Activated CD4-positive, alpha-beta memory T cell treated with anti-CD3 and anti-CD28 coated beads for 36 hours (primary cell): ENCODE measurements around the gene SERPINB4. TPM values are rescaled to one million over a fixed set of nuclear protein-coding genes. Genes with fewer than 3 reads are reported as not detected.

Source experiments
- CTCF ChIA-PET: fragments of 350-600 bp; sonication (Branson Sonifier 250); formaldehyde crosslinking; loops from one replicate; lab custom pipeline; 2021; ENCODE audit warnings: antibody characterized with exemption, inconsistent platforms; lab: Charles Lee
- POLR2A ChIA-PET: fragments of 350-600 bp; sonication (Branson Sonifier 250); formaldehyde crosslinking; loops from one replicate; lab custom pipeline; 2021; ENCODE audit warnings: antibody characterized with exemption; lab: Charles Lee
- DNase-seq: peaks from one replicate; pipeline ENCODE4 v3.0.0-alpha.2; 2020
- H3K27ac Mint-ChIP-seq: one replicate; pipeline ENCODE4 v1.8.0; 2021; ENCODE audit warnings: mixed read lengths
- H3K27me3 Mint-ChIP-seq: one replicate; pipeline ENCODE4 v1.8.0; 2021; ENCODE audit warnings: mixed read lengths
- H3K36me3 Mint-ChIP-seq: one replicate; pipeline ENCODE4 v1.8.0; 2021; ENCODE audit warnings: mixed read lengths
- H3K4me1 Mint-ChIP-seq: one replicate; pipeline ENCODE4 v1.8.0; 2021; ENCODE audit warnings: low read depth, mixed read lengths
- H3K4me3 Mint-ChIP-seq: one replicate; pipeline ENCODE4 v1.8.0; 2021; ENCODE audit warnings: mild to moderate bottlenecking, mixed read lengths
- H3K9me3 Mint-ChIP-seq: one replicate; pipeline ENCODE4 v1.8.0; 2021; ENCODE audit warnings: mixed read lengths
- intact Hi-C: fragments of 100-400 bp; cut with micrococcal nuclease; formaldehyde crosslinking; loops from one replicate; pipeline ENCODE4 v1.15.1; 2023
- total RNA-seq, 2 experiments: library from RNA; stranded (reverse); gene quantifications; one replicate each; pipeline ENCODE4 v1.2.3, GENCODE V29; 2021

SERPINB4 gene
- total RNA-seq, 2 experiments from 2014 or later = not detected

DNA sequence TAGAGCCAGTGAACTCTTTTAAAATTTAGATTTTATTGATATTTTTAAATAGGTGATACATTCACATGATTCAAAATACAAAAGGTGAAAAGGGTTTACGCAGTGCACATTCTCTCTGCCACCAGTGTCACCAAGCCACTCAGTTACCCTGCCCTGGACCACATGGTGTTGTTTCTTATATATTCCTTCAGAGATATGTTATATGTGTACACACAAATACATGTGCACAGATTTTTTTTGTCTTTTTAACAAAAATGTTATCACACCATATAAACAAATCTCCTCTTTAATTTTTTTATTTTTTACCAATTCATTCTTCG is 26.2 kb downstream of the SERPINB4 start:
- intact Hi-C loops = no loop called here
- H3K9me3 Mint-ChIP-seq = peaks cover 7% of the 10 kb centered on the region
- no peaks in the 10 kb centered on the region for H3K27me3 Mint-ChIP-seq
- no peaks in the 10 kb centered on the region for H3K36me3 Mint-ChIP-seq
- no peak overlapping the region for H3K4me3 Mint-ChIP-seq
- H3K4me1 Mint-ChIP-seq = no peaks in the 10 kb centered on the region
- CTCF ChIA-PET = no interaction called here
- no peak for DNase-seq
- POLR2A ChIA-PET = no interaction called here
- H3K27ac Mint-ChIP-seq = no peak overlapping the region

DNA sequence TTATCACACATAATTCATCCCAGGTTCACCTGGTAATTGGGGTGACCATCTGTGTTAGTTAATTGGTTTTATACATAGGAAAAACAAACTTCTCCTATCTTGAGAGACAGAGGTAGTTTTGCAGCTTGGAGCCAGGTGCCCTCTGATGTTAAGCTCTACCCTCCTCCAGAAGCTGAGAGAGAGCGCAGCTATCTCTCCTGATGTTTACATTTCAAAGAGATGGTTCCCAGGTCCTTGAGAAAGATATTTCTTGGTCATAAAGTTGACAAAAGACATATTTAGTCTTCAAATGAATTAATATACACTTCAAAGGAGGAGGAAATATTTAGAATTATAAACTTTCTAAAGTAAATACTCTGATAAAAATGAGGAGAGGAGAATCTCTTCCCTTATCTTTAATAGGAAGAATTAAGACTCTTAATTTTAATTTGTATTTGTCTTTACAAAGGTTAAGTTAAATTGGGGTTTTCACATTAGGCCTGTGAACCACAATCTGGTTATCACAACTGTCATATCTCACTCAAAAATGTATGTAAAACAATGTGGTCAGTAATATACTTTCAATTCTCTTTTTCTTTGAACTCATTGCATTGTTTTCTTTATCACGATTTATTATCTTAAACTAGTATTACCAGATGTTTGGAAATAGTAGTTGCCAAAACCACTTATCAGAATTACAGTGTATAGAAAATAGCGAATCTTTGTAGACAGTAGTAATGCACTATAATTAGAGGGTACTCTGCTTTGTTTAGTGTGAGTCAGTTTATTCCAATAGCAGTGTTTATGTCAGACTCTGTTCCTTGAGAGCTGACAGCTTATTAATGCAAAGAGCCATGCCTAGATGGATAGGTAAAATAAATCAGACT is 26.8 kb downstream of the SERPINB4 start:
- POLR2A ChIA-PET = no interaction called here
- Mint-ChIP-seq H3K4me1 (no peaks in the 10 kb centered on the region), H3K27me3 (peaks cover 2% of the 10 kb centered on the region), H3K9me3 (peaks cover 7% of the 10 kb centered on the region), H3K36me3 (no peaks in the 10 kb centered on the region), H3K4me3 (no peak overlapping the region), H3K27ac (no peak overlapping the region)
- CTCF ChIA-PET = no interaction called here
- DNase-seq = no peak
- intact Hi-C loops = no loop called here

DNA sequence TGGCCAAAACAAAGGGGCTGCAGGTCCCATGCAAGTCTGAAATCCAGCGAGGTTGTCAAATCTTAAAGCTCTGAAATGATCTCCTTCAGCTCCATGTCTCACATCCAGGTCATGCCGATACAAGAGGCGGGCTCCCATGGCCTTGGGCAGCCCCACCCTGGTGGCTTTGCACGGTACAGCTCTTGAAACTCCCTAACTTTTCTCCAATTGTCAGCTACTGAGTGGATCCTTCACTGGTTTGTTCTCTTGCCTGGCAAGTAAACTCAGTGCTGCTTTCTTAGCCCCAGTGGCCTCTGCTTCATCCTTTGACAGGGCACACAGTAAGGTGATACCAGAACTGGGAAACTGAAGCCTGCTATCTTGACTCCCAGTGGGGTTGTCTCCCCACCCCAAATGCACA is 30.6 kb downstream of the SERPINB4 start:
- Mint-ChIP-seq H3K27me3 (peaks cover 5% of the 10 kb centered on the region), H3K27ac (no peak overlapping the region), H3K4me1 (no peaks in the 10 kb centered on the region), H3K4me3 (no peak overlapping the region), H3K36me3 (no peaks in the 10 kb centered on the region), H3K9me3 (no peaks in the 10 kb centered on the region)
- ChIA-PET CTCF (no interaction called here), POLR2A (no interaction called here)
- no peak for DNase-seq
- intact Hi-C loops = no loop called here

DNA sequence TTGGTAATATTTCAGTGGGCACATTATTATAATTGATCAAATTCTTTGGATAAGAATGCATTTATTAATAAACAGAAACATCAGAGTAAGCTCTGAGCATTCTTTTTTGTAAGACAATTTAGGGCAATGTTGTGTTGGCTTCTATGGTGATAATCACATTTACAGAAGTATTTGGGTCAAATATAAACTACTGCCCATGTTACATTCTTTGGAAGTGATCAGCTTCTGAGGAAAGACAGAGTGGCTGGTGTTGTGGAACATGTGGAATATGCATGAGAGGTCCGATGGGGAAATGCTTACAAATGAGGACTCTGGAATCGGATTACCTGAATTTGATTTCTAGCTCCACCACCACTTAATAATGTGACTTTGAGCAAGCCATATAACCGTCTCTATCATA is 37.5 kb downstream of the SERPINB4 start:
- Mint-ChIP-seq H3K9me3 (no peaks in the 10 kb centered on the region), H3K4me1 (no peaks in the 10 kb centered on the region), H3K4me3 (no peak overlapping the region), H3K27ac (no peak overlapping the region), H3K27me3 (peaks cover 5% of the 10 kb centered on the region), H3K36me3 (no peaks in the 10 kb centered on the region)
- CTCF ChIA-PET = no interaction called here
- intact Hi-C loops = no loop called here
- DNase-seq = no peak
- POLR2A ChIA-PET = no interaction called here

GRCh38 chr18:63604791-63605567 is 39.1 kb downstream of the SERPINB4 start:
- H3K4me3 Mint-ChIP-seq = no peak overlapping the region
- intact Hi-C loops = no loop called here
- H3K9me3 Mint-ChIP-seq = no peaks in the 10 kb centered on the region
- ChIA-PET POLR2A (no interaction called here), CTCF (interaction anchor here (1.2 kb wide), 1 partner anchor 27 kb away, joined by 3 read pairs; no protein-coding TSS in a partner anchor)
- no peak for DNase-seq
- no peaks in the 10 kb centered on the region for H3K4me1 Mint-ChIP-seq
- no peak overlapping the region for H3K27ac Mint-ChIP-seq
- peaks cover 2% of the 10 kb centered on the region for H3K27me3 Mint-ChIP-seq
- H3K36me3 Mint-ChIP-seq = no peaks in the 10 kb centered on the region

- Mint-ChIP-seq H3K9me3 (no peaks in the 10 kb centered on the region), H3K27me3 (peaks cover 2% of the 10 kb centered on the region), H3K27ac (no peak overlapping the region), H3K36me3 (no peaks in the 10 kb centered on the region), H3K4me3 (no peak overlapping the region), H3K4me1 (no peaks in the 10 kb centered on the region)
- intact Hi-C loops = no loop called here
- ChIA-PET POLR2A (no interaction called here), CTCF (interaction anchor here (1.0 kb wide), 1 partner anchor 9 kb away, joined by 3 read pairs; no protein-coding TSS in a partner anchor)
- DNase-seq = no peak
Measured at GRCh38 chr18:63603772-63604171, 40.3 kb downstream of the SERPINB4 start.

DNA sequence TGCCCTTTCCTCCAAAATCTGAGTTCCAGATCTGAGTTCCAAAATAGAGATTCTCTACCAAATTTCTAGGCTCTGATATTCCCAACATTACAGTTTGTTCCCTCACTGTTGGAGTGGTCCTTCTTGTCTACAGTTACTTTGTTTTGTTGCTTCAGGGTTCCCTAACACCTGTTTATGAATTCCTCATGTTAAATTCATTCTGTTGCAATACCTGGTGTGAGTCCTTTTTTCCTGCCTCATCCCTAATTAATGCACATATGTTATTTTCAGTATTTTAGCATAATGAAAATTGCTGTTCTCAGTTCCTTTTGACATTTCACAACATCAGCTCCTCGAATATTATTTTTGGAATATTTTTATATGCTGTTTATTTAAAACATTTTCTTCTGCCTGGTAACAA is 40.7 kb downstream of the SERPINB4 start:
- Mint-ChIP-seq H3K36me3 (no peaks in the 10 kb centered on the region), H3K9me3 (no peaks in the 10 kb centered on the region), H3K4me1 (no peaks in the 10 kb centered on the region), H3K4me3 (no peak overlapping the region), H3K27me3 (peaks cover 2% of the 10 kb centered on the region), H3K27ac (no peak overlapping the region)
- no peak for DNase-seq
- intact Hi-C loops = no loop called here
- CTCF ChIA-PET = interaction anchor here (1.0 kb wide), 1 partner anchor 9 kb away, joined by 3 read pairs; no protein-coding TSS in a partner anchor
- POLR2A ChIA-PET = no interaction called here

GRCh38 chr18:63596964-63597363 is 47.1 kb downstream of the SERPINB4 start:
- ChIA-PET CTCF (no interaction called here), POLR2A (no interaction called here)
- intact Hi-C loops = no loop called here
- H3K4me3 Mint-ChIP-seq = no peak overlapping the region
- no peak overlapping the region for H3K27ac Mint-ChIP-seq
- no peaks in the 10 kb centered on the region for H3K9me3 Mint-ChIP-seq
- no peaks in the 10 kb centered on the region for H3K4me1 Mint-ChIP-seq
- peaks cover 3% of the 10 kb centered on the region for H3K27me3 Mint-ChIP-seq
- DNase-seq = no peak
- no peaks in the 10 kb centered on the region for H3K36me3 Mint-ChIP-seq

DNA sequence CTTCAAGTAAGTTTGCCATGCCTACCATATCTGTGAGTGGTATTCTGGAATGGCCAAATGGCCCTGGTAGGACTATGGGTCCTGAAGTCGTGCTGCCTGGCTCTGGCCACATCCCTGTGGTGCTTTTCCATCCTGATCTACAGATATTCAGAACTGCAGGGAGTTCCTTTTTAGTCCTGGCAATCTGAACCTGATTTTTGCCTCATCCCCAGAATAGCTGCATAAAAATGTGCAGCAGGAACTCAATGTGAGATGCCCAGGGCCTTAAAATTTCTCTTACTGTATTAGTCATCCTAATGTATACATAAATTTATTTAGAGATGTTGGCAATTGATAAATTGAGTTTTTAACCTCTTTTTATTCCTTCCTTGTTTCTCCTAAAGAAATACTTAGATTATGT is 51.6 kb downstream of the SERPINB4 start:
- no peaks in the 10 kb centered on the region for H3K4me1 Mint-ChIP-seq
- intact Hi-C loops = no loop called here
- H3K4me3 Mint-ChIP-seq = no peak overlapping the region
- no peaks in the 10 kb centered on the region for H3K9me3 Mint-ChIP-seq
- ChIA-PET POLR2A (no interaction called here), CTCF (no interaction called here)
- DNase-seq = no peak
- no peak overlapping the region for H3K27ac Mint-ChIP-seq
- peaks cover 3% of the 10 kb centered on the region for H3K27me3 Mint-ChIP-seq
- H3K36me3 Mint-ChIP-seq = no peaks in the 10 kb centered on the region

- Mint-ChIP-seq H3K36me3 (no peaks in the 10 kb centered on the region), H3K9me3 (no peaks in the 10 kb centered on the region), H3K27ac (no peak overlapping the region), H3K4me1 (no peaks in the 10 kb centered on the region), H3K27me3 (peaks cover 3% of the 10 kb centered on the region), H3K4me3 (no peak overlapping the region)
- no peak for DNase-seq
- CTCF ChIA-PET = no interaction called here
- intact Hi-C loops = no loop called here
- POLR2A ChIA-PET = interaction anchor here (0.5 kb wide), 1 partner anchor 9 kb away, joined by 3 read pairs; no protein-coding TSS in a partner anchor
Measured at GRCh38 chr18:63591725-63592124, 52.3 kb downstream of the SERPINB4 start.

GRCh38 chr18:63590966-63591695 is 52.9 kb downstream of the SERPINB4 start:
- POLR2A ChIA-PET = interaction anchor here (0.5 kb wide), 1 partner anchor 8 kb away, joined by 3 read pairs; no protein-coding TSS in a partner anchor
- CTCF ChIA-PET = no interaction called here
- no peak for DNase-seq
- intact Hi-C loops = no loop called here
- Mint-ChIP-seq H3K9me3 (no peaks in the 10 kb centered on the region), H3K4me3 (no peak overlapping the region), H3K4me1 (no peaks in the 10 kb centered on the region), H3K27ac (no peak overlapping the region), H3K27me3 (peaks cover 3% of the 10 kb centered on the region), H3K36me3 (no peaks in the 10 kb centered on the region)

DNA sequence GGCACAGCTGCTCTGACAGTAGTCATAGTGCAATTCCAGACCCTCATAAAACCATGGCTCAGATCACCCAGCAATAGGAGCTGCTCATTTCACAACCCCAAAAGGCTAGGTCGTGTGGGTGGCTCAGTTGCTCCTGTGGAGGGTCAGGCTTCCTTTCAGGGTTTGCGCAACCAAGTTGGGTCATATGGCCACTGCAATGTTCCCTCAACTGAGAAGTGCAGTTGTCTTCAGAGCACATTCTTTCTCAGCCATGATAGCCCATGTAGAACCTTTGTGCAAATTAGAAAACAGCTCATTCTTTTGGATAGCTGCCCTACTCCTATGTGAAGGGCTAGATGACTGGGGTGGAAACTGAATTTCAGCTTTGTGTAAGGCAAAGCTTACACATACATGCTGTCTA is 53.7 kb downstream of the SERPINB4 start:
- Mint-ChIP-seq H3K4me3 (no peak overlapping the region), H3K36me3 (no peaks in the 10 kb centered on the region), H3K27ac (no peak overlapping the region), H3K27me3 (peaks cover 6% of the 10 kb centered on the region), H3K9me3 (no peaks in the 10 kb centered on the region), H3K4me1 (no peaks in the 10 kb centered on the region)
- intact Hi-C loops = no loop called here
- no peak for DNase-seq
- CTCF ChIA-PET = no interaction called here
- POLR2A ChIA-PET = no interaction called here
